Muscle of leg (tissue), 11 donors: Measurements from ENCODE around the gene SH3PXD2B. TPM values are rescaled to one million over a fixed set of nuclear protein-coding genes. Genes with fewer than 3 reads are reported as not detected.
"Not testable (repeated sequence)": the region's sequence is repeated elsewhere in the genome, so short reads cannot be mapped to it uniquely, and the experiment has no call there.

ENCODE experiments used
- DNase-seq: peaks from one replicate; pipeline ENCODE4 v3.0.0; 2013
- H3K27ac ChIP-seq: one replicate; pipeline ENCODE4 v1.5.1; 2013; ENCODE audit warnings: mild to moderate bottlenecking, low read length, control low read depth
- H3K27me3 ChIP-seq: one replicate; pipeline ENCODE4 v1.6.1; 2013; ENCODE audit warnings: low read length; ENCODE audit not compliant: control insufficient read depth, insufficient read depth
- H3K36me3 ChIP-seq: one replicate; pipeline ENCODE4 v1.6.1; 2013; ENCODE audit warnings: low read length; ENCODE audit not compliant: control insufficient read depth, insufficient read depth
- H3K4me1 ChIP-seq: one replicate; pipeline ENCODE4 v1.6.1; 2013; ENCODE audit warnings: low read length; ENCODE audit not compliant: control insufficient read depth, insufficient read depth
- H3K4me3 ChIP-seq: one replicate; pipeline ENCODE4 v1.5.1; 2013; ENCODE audit warnings: low read length, control low read depth
- H3K9me3 ChIP-seq: replicated peaks from 2 replicates; pipeline ENCODE4 v1.6.1; 2013; ENCODE audit warnings: low read depth, low read length; ENCODE audit not compliant: control insufficient read depth
- WGBS: methylation state at CpG from one replicate; pipeline ENCODE4 v1.1.5; 2013; ENCODE audit warnings: missing lambda C conversion rate; ENCODE audit not compliant: insufficient coverage; 5-methylcytosine and 5-hydroxymethylcytosine counted together
- polyA plus RNA-seq, 8 donors: library from polyadenylated mRNA; unstranded; fragments of 120-200 nt; gene quantifications; one replicate each; pipeline versions ENCODE4 v1.2.1 to v1.2.3, GENCODE V29; 2013; ENCODE audit warnings: inconsistent platforms in 1 of 8, low replicate concordance in 1 of 8; ENCODE audit not compliant: insufficient read length in 8 of 8, insufficient read depth in 1 of 8
- total RNA-seq: library from RNA; stranded (reverse); fragments of 120-200 nt; gene quantifications from one replicate; pipeline ENCODE4 v1.2.4, GENCODE V29; 2013

The SH3PXD2B gene
- total and polyA plus RNA-seq, 9 donors = 19.2 to 60.9 (median 36.1) TPM

DNA sequence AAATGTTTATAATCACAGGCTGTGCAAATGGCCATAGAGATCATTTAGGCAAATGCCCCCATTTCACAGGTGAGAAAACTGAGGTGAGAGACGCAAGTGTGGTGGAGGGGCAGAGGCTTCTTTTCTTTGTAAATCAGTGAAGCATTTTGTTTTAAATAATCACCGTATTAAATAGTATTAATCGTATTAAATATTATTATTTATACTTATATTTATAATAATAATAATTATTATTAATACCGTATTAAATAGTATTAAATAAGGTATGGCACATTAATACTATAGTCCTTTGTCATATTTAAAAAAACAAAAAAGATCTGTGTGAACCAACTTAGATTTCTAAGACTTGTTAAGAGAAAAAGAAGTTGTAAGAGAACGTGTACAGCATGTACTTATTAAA, 32.6 kb upstream of the SH3PXD2B start:
- Histone ChIP-seq H3K36me3 (no peaks in the 10 kb centered on the region), H3K4me3 (no peak overlapping the region), H3K9me3 (no peaks in the 10 kb centered on the region), H3K27me3 (no peaks in the 10 kb centered on the region), H3K27ac (peak overlapping the region; percentile 25), H3K4me1 (peaks cover 17% of the 10 kb centered on the region)
- no peak for DNase-seq
- 60% methylated on average over 1 of the region's 5 CpGs for WGBS

DNA sequence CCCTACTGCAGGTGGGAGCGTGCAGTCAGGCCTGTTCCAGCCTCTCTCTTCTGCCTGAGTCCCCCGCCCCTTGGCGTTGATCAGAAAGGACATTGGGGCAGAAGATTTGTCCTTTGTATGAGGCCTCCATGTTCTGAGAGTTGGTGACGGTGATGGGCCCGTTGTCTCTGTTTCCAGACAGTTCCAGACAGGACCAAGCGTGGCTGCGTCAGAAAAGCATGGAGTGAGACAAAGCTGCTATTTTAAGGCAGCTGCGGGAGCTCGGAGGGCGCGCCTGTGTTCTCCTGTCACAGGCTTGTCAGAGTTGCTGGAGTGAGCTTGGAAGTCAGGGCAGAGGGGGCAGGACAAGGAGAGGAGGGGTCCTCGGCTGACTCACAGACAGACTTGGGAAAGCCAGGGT, 32.1 kb upstream of the SH3PXD2B start:
- Histone ChIP-seq H3K27ac (peak overlapping the region; percentile 32), H3K4me1 (peaks cover 16% of the 10 kb centered on the region), H3K4me3 (no peak overlapping the region), H3K36me3 (no peaks in the 10 kb centered on the region), H3K27me3 (no peaks in the 10 kb centered on the region), H3K9me3 (no peaks in the 10 kb centered on the region)
- no peak for DNase-seq
- WGBS = 82% methylated on average over 12 of the region's 12 CpGs

DNA sequence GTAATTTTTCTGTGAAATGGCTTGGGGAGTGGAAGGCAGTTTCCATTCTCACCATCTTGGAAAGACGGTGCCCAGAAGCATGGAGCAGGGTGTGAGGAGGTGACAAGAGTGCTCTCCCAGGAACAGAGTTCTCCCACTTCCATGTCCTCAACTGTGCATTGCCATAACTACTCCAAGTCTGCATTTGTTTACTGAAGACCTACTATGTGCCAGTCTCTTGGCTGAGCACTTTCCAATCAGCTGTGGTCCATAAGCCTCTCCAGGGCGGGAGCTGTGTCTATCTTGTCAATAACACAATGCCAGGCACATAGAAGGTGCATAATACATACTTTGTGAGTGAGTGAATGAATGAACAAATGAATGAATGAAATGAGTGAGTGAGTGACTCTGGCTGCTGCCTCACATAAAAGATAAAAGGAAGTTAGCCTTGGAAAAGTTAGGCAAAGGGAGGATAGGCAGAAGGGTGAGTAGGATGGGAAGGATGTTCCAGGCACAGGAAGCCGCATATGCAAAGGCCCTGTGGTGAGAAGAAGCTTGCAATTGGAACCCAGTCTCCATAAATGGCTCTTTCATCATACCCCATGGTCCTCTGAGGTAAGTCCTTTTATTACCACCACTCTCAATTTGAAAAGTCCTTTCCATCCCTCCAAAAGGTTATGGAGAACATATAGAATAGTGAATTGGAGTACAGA, 31.3 kb upstream of the SH3PXD2B start:
- Histone ChIP-seq H3K4me1 (peaks cover 10% of the 10 kb centered on the region), H3K36me3 (no peaks in the 10 kb centered on the region), H3K9me3 (no peaks in the 10 kb centered on the region), H3K4me3 (no peak overlapping the region), H3K27ac (no peak overlapping the region), H3K27me3 (no peaks in the 10 kb centered on the region)
- 60% methylated on average over 1 of the region's 3 CpGs for WGBS
- no peak for DNase-seq

DNA sequence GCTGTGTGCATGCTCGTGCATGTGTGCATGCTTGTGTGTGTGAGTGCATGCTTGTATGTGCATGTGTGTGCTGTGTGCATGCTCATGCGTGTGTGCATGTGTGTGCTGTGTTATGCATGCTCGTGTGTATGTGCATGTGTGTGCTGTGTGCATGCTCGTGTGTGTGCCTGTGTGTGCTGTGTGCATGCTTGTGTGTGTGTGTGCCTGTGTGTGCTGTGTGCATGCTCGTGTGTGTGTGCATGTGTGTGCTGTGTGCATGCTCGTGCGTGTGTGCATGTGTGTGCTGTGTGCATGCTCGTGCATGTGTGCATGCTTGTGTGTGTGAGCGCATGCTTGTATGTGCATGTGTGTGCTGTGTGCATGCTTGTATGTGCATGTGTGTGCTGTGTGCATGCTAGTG, 30.3 kb upstream of the SH3PXD2B start:
- DNase-seq = no peak
- no peak overlapping the region for H3K27ac ChIP-seq
- H3K4me3 ChIP-seq = no peak overlapping the region
- H3K36me3 ChIP-seq = no peaks in the 10 kb centered on the region
- WGBS = 89% methylated on average over 9 of the region's 9 CpGs
- H3K27me3 ChIP-seq = no peaks in the 10 kb centered on the region
- H3K4me1 ChIP-seq = peaks cover 8% of the 10 kb centered on the region
- no peaks in the 10 kb centered on the region for H3K9me3 ChIP-seq

DNA sequence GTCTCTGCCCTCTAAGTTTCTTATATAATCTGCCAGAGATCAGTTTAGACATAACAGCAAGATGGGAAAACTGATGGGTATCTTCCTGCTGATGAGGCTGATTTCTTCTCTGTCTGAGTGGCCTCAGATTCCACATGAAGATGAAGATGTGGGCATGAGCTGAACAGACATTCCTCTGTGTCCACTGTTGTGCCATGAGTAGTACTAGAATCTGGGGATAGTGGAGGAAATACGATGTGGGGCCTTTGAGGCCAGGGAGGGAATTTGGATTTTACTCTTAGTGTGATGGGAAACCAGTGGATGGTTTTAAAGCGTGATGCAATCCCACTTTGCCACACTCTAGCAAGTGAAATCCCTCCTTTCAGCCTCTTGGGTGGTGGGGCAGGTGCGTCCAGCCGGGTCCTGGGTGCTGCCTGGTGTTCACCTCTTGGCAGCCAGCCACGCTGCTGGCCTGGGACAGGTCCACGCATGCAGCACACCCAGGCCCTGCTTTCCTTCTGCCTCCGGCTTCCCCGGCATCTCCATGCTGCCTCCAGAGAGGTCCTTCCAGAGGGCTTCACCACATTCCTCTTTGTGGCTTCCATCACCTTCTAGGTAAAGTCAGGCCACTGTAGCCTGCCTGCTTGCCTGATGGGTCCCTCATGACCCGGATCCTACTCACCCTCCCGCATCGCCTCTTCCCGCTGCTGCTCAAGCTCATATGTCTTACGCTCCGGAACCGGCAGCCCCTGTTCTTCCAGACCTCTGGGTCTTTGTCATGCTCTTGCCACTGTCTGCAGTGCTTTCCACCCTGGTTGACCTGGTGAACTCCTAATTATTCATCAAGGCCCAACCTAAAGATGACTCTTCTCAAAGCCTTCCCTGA, 28.1 kb upstream of the SH3PXD2B start:
- H3K4me1 ChIP-seq = peaks cover 8% of the 10 kb centered on the region
- no peak overlapping the region for H3K4me3 ChIP-seq
- DNase-seq = no peak
- H3K27ac ChIP-seq = no peak overlapping the region
- H3K9me3 ChIP-seq = no peaks in the 10 kb centered on the region
- WGBS = 89% methylated on average over 13 of the region's 15 CpGs
- no peaks in the 10 kb centered on the region for H3K36me3 ChIP-seq
- H3K27me3 ChIP-seq = no peaks in the 10 kb centered on the region

DNA sequence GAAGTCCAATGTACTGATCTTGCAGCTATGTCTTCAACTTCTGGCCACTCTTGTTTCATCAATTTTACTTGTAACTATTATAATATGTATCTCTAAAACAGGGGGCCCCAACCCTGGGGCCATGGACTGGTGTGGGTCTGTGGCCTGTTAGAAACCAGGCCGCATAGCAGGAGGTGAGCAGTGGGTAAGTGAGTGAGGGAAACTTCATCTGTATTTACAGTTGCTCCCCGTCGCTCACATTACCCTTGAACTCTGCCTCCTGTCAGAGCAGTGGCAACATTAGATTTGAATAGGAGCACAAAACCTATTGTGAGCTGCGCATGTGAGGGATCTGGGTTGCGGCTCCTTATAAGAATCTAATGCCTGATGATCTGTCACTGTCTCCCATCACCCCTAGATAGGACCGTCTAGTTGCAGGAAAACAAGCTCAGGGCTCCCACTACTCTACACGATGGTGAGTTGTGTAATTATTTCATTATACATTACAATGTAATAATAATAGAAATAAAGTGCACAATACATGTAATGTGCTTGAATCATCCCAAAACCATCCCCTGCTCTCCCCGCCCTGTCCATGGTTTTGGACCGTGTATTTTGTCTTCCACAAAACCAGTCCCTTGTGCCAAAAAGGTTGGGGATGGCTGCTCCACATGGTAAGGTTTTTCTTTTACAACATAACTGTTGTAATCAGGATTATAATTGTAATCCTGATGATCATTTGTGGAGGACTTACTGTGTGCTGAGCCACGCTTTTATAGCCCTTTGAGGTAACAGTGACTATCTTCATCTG, 26.9 kb upstream of the SH3PXD2B start:
- 86% methylated on average over 2 of the region's 10 CpGs for WGBS
- H3K9me3 ChIP-seq = no peaks in the 10 kb centered on the region
- no peak overlapping the region for H3K27ac ChIP-seq
- no peak overlapping the region for H3K4me3 ChIP-seq
- H3K36me3 ChIP-seq = no peaks in the 10 kb centered on the region
- peaks cover 8% of the 10 kb centered on the region for H3K4me1 ChIP-seq
- no peak for DNase-seq
- H3K27me3 ChIP-seq = no peaks in the 10 kb centered on the region

DNA sequence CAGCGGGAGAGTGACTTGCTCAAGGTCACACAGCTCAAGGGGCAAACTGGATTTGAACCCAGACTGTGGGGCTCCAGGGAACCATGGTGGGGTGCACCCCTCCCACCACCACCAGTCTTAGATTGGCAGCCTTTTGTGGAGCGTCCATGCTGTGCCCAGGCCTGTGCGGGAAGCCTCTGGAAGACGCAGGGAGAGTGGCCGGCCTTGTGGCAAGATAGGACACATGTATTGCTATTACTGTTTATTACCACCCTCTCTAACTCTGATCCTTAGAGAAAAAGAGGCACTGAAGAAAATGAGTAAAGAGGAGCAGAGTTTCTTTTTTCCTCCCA, 25.4 kb upstream of the SH3PXD2B start:
- WGBS = 100% methylated on average over 1 of the region's 5 CpGs
- H3K27ac ChIP-seq = peak overlapping the region; percentile 43

DNA sequence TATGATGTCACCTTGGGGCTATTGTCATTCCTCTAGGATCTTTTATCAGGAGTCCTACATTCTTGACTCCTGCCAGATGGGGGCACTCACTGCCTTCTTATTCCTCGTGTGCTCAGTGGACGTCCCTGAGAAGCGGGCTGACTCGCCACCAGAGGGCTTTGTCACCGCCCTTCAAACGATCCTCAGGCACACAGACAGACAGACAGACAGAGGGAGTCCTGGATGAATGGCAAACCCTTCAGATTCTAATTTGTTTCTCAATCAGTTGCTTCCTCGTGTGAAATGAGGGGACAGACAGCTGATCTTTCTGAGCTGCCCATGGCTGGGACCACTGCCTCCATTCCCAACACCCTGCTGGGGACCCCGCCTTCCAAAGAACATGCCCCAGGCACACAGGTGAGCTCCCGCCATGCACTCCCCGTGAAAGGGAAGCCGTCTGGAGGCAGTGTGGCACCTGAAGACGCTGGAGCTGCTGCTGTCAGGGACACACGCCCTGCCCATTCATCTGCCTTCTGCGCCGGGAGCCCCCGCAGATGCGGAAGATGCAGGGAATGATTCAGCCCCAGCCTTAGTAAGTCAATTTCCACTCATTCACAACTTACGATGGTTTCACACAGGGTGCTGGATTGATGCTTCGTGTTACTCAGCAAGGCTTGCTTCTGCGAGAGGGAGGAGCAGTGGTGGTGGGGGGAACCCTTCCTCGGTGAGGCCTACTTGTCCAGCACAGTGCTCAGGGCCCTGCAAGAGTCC, 24.9 kb upstream of the SH3PXD2B start:
- 36% methylated on average over 12 of the region's 21 CpGs for WGBS
- no peaks in the 10 kb centered on the region for H3K27me3 ChIP-seq
- H3K27ac ChIP-seq = peak overlapping the region; percentile 43
- DNase-seq = peak; percentile 95
- no peaks in the 10 kb centered on the region for H3K9me3 ChIP-seq
- H3K4me1 ChIP-seq = peaks cover 8% of the 10 kb centered on the region
- H3K4me3 ChIP-seq = no peak overlapping the region
- no peaks in the 10 kb centered on the region for H3K36me3 ChIP-seq

More for the DNA sequence above, 25.4 kb upstream of the SH3PXD2B start:
- no peaks in the 10 kb centered on the region for H3K9me3 ChIP-seq
- peaks cover 8% of the 10 kb centered on the region for H3K4me1 ChIP-seq
- no peak overlapping the region for H3K4me3 ChIP-seq
- no peaks in the 10 kb centered on the region for H3K27me3 ChIP-seq
- DNase-seq = no peak
- no peaks in the 10 kb centered on the region for H3K36me3 ChIP-seq

DNA sequence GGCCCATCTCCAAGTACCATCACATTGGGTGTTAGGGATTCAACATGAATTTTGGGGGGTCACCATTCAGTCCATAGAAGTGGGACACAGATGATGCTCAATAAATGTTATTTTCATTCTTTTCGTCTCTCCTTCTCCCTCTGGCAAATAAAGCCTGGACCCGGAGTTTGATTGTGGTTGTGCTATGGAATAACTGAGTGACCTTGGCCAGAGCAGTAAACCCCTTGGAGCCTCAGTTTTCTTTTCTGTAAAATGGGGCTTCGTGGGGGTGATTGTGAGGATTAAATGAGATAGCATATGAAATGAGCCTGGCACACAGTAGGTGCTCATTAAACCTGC, 24.3 kb upstream of the SH3PXD2B start:
- H3K27ac ChIP-seq = not testable (repeated sequence)

More for the DNA sequence above, 24.3 kb upstream of the SH3PXD2B start:
- DNase-seq, H3K9me3 ChIP-seq, H3K36me3 ChIP-seq, H3K4me1 ChIP-seq, H3K4me3 ChIP-seq, H3K27me3 ChIP-seq: not testable (repeated sequence)
- WGBS = no CpG with 5 or more reads among the region's 3 CpGs
